ENCODE results near the gene MUC2. TPM values are rescaled to one million over a fixed set of nuclear protein-coding genes. Genes with fewer than 3 reads are reported as not detected.

MUC2 gene
- total RNA-seq, 1 donor from 2014 or later = not detected

DNA sequence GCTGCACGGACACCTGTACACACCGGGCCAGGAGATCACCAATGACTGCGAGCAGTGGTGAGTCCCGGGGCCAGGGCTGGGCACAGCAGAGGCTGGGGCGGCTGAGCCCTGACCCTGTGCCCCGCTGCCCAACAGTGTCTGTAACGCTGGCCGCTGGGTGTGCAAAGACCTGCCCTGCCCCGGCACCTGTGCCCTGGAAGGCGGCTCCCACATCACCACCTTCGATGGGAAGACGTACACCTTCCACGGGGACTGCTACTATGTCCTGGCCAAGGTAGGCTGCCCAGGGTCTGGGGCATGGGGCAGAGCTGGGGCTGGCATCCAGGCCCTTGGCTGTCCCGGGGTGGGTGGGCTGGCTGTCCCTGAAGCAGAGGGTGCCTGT is 7.7 kb downstream of the MUC2 start:
- Mint-ChIP-seq H3K27me3 (no peaks in the 10 kb centered on the region), H3K27ac (no peak overlapping the region), H3K4me1 (ENCODE audit: low read depth) (no peaks in the 10 kb centered on the region), H3K4me3 (ENCODE audit: low read depth) (no peak overlapping the region), H3K9me3 (ENCODE audit: low read depth) (no peaks in the 10 kb centered on the region), H3K36me3 (ENCODE audit: insufficient read depth) (no peaks in the 10 kb centered on the region)
- DNase-seq (ENCODE audit: low spot score, unreplicated experiment) = no peak
- TF ChIP-seq, protein P1, sequence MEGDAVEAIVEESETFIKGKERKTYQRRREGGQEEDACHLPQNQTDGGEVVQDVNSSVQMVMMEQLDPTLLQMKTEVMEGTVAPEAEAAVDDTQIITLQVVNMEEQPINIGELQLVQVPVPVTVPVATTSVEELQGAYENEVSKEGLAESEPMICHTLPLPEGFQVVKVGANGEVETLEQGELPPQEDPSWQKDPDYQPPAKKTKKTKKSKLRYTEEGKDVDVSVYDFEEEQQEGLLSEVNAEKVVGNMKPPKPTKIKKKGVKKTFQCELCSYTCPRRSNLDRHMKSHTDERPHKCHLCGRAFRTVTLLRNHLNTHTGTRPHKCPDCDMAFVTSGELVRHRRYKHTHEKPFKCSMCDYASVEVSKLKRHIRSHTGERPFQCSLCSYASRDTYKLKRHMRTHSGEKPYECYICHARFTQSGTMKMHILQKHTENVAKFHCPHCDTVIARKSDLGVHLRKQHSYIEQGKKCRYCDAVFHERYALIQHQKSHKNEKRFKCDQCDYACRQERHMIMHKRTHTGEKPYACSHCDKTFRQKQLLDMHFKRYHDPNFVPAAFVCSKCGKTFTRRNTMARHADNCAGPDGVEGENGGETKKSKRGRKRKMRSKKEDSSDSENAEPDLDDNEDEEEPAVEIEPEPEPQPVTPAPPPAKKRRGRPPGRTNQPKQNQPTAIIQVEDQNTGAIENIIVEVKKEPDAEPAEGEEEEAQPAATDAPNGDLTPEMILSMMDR (IDR thresholded peaks at IDR 0.05; ENCODE audit: unreplicated experiment) = no peak

DNA sequence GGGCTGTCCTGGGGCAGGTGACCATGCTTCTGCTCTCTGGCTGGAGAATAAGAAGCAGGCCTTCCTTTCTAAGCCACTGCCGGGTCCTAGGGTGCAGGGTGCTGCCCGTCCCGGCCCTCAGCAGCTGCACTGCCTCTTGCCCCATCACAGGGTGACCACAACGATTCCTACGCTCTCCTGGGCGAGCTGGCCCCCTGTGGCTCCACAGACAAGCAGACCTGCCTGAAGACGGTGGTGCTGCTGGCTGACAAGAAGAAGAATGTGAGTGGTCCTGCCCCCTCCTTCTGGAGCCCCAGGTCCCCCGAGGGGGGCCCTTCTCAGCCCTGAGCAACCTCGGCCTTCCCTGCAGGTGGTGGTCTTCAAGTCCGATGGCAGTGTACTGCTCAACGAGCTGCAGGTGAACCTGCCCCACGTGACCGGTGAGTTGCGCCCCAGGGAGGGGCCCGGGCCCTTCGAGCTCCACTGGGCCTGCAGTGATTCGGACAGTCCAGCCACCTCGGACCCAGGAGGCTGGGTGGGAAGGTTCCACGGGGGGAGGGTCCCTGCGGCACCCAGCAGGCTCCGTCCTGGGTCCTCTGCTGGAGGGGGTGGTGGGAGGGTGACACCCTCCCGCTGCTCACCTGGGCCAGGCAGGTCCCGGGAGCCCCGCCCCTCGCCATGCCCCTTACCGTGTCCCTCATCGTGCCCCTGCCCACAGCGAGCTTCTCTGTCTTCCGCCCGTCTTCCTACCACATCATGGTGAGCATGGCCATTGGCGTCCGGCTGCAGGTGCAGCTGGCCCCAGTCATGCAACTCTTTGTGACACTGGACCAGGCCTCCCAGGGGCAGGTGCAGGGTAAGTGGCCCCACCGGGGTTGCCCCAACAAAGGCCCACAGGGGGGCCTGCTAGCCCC is 8.3 kb downstream of the MUC2 start:
- Mint-ChIP-seq H3K27ac (no peak overlapping the region), H3K4me1 (ENCODE audit: low read depth) (no peaks in the 10 kb centered on the region)

DNA sequence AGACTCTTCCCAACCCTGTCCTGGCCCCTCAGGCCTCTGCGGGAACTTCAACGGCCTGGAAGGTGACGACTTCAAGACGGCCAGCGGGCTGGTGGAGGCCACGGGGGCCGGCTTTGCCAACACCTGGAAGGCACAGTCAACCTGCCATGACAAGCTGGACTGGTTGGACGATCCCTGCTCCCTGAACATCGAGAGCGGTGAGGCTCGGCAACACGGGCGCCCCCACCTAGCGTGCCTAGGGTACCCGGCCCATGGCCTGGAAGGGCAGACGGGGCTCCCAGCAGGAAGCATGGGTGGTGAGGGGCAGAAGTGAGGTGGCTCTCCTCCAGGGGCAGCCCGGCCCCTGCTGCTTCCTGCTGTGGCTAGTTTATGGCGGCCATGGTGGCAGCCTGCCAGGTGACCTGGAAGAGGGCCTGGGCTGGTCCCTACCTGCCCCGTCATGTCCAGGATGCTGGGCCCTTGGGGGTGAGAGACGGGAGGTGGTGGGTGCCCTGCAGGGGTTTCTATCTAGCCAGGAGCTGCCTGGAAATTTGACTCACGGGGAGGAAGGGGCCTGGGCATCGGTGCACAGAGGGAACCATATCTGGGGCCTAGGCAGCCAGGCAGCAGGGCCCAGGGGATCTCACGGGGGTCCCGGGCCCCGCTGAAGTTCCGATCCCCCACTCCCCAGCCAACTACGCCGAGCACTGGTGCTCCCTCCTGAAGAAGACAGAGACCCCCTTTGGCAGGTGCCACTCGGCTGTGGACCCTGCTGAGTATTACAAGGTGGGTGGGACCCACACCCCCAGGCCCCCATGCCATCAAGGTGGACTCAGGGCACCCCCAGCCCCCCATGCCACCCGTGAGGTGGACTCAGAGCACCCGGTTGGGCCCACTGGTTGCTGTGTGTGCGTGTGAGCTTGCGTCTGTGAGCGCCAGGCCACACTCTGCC is 9.2 kb downstream of the MUC2 start:
- no peaks in the 10 kb centered on the region for H3K27me3 Mint-ChIP-seq
- H3K27ac Mint-ChIP-seq = no peak overlapping the region
- H3K4me1 Mint-ChIP-seq (ENCODE audit: low read depth) = no peaks in the 10 kb centered on the region
- no peaks in the 10 kb centered on the region for H3K9me3 Mint-ChIP-seq (ENCODE audit: low read depth)
- H3K36me3 Mint-ChIP-seq (ENCODE audit: insufficient read depth) = no peaks in the 10 kb centered on the region
- TF ChIP-seq, protein P1 (IDR thresholded peaks at IDR 0.05; ENCODE audit: unreplicated experiment) = no peak
- no peak for DNase-seq (ENCODE audit: low spot score, unreplicated experiment)
- H3K4me3 Mint-ChIP-seq (ENCODE audit: low read depth) = no peak overlapping the region

More for the DNA sequence above, 8.3 kb downstream of the MUC2 start:
- H3K9me3 Mint-ChIP-seq (ENCODE audit: low read depth) = no peaks in the 10 kb centered on the region
- no peak for DNase-seq (ENCODE audit: low spot score, unreplicated experiment)
- TF ChIP-seq, protein P1 (IDR thresholded peaks at IDR 0.05; ENCODE audit: unreplicated experiment) = no peak
- H3K27me3 Mint-ChIP-seq = no peaks in the 10 kb centered on the region
- no peak overlapping the region for H3K4me3 Mint-ChIP-seq (ENCODE audit: low read depth)
- no peaks in the 10 kb centered on the region for H3K36me3 Mint-ChIP-seq (ENCODE audit: insufficient read depth)

DNA sequence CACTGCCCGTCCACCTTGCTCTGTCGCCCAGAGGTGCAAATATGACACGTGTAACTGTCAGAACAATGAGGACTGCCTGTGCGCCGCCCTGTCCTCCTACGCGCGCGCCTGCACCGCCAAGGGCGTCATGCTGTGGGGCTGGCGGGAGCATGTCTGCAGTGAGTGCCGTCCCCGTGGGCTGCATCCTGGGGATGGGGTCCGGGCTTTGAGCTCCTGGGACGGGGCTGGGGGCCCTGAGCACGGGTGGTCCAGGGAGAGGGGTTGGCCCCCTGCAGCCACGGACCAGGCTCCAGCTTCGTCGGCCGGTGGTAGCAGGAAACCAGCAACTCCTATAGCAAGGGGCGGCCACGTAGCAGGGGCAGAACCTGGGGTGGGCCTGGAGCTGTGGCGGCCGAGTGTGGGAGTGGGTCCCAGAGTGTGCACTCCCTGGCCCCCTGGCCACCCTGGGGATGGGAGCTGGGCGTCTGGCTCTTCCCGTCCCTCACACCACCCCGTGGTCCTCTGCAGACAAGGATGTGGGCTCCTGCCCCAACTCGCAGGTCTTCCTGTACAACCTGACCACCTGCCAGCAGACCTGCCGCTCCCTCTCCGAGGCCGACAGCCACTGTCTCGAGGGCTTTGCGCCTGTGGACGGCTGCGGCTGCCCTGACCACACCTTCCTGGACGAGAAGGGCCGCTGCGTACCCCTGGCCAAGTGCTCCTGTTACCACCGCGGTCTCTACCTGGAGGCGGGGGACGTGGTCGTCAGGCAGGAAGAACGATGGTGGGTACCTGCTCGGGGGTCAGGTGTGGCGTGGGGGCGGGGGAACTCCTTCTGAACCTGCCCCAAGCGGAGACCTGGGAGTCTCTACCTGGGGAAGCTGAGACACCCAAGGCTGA is 10.1 kb downstream of the MUC2 start:
- no peaks in the 10 kb centered on the region for H3K4me1 Mint-ChIP-seq (ENCODE audit: low read depth)
- no peak for DNase-seq (ENCODE audit: low spot score, unreplicated experiment)

More for the DNA sequence above, 10.1 kb downstream of the MUC2 start:
- Mint-ChIP-seq H3K9me3 (ENCODE audit: low read depth) (no peaks in the 10 kb centered on the region), H3K27me3 (no peaks in the 10 kb centered on the region), H3K36me3 (ENCODE audit: insufficient read depth) (no peaks in the 10 kb centered on the region), H3K27ac (no peak overlapping the region), H3K4me3 (ENCODE audit: low read depth) (no peak overlapping the region)
- TF ChIP-seq, protein P1 (IDR thresholded peaks at IDR 0.05; ENCODE audit: unreplicated experiment) = no peak
